ENCODE measurements around the gene OR4A16.

The OR4A16 gene

DNA sequence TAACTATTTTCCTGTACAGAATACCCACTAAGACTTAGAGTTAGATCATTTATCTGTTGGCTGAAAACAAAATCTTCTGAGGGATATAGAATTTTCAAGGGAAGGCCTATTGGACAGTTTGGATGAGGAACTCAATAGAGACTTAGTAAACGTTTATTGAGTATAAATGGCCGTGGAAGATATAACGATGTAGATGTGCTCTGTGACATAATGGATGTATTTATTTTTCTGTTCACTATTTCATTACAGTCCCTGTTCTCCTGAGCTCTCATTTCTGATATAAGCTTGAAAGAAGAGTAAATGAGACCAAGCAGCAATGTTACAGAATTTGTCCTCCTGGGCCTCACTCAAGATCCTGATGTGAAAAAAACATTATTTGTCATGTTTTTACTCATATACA is at the start of gene OR4A16:
TSS of gene OR4A16 (plus strand) at position 301 of the 400 bp plus-strand sequence. CDS start at position 301, 0 bp downstream.
- no peak for DNase-seq

DNA sequence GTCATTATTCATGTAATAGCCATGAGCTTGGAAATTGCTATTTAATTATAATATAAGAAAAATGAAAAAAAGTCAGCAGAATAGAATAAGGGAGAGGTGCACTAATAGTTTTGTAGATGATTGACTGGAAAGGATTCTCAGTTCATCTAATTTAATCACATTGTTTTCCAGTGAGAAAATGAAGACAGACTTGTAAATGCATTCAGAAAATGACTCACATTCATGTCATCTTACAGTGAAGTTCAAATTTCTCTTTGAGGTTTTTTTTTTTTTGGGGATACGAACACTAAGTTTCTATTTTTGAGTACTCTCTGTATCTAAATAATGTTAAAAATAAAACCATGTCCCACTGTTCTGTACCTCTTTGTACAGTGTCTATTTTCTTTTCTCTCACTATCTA is 18.5 kb upstream of the OR4A16 start:
- no peak for DNase-seq

DNA sequence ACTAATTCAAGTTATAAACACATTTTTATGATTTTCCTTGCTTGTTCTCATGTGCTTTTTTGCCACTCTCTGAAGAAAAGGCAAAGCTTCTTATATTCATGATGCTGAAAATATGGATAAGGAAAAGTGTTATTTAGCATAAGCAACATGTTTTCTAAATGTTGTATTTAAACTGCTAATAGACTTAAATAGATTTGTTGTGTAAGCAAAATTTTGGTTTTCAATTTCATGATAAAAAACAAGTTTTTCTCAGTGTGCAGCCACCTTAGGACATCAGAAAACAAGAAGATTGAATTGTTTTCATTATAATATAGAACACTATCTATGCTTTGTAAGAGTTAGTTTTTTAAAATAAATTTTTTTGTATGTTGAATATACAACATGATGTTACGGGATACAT is 2.3 kb downstream of the OR4A16 start:
- no peak for DNase-seq

DNA sequence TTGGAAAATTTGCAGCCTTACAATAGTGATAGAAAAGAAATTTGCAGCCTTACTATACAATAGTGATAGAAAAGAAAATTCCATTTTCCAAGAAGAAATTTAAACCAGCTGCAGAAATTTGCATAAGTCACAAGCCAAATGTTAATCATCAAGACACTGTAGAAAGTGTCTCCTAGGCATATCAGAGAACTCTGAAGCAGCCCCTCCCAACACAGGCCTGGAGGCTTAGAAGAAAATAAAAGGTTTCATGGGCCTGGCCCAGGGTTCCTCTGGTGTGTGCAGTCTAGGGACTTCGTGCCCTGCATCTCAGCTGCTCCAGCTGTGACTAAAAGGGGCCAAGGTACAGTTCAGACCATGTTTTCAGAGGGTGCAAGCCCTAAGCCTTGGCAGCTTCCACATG is 6.0 kb downstream of the OR4A16 start:
- no peak for DNase-seq

- no peak for DNase-seq
These were observed 14.7 kb downstream of the OR4A16 start for GRCh38 chr11:55357560-55358184.

DNA sequence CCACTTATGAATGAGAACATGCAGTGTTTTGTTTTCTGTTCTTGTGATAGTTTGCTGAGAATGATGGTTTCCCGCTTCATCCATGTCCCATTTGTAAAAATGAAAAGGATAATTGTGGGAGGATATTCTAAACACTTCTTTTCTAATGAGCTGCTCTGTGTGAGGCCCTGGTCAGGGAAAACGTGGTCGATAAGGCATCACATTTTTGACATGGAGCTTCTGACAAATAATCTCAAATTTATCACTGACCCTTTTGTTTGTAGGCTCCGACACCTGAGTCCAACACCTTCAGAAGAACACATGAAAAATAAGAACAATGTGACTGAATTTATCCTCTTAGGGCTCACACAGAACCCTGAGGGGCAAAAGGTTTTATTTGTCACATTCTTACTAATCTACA is 24.7 kb downstream of the OR4A16 start, which contains the start of gene OR4A15:
TSS of gene OR4A15 (plus strand) at position 301 of the 400 bp plus-strand sequence. CDS start at position 301, 0 bp downstream.
- no peak for DNase-seq

Data from suppressor macrophage treated with lipopolysaccharide for 4 hours (primary cell).